ENCODE data around the gene NRF1. TPM values are rescaled to one million over a fixed set of nuclear protein-coding genes. Genes with fewer than 3 reads are reported as not detected.

Gene NRF1
- total and polyA plus RNA-seq, 2 of the 8 experiments (the other 6 are each of a cell fraction or from before 2014, with no cell fraction given): 18.2 to 21.4 TPM

DNA sequence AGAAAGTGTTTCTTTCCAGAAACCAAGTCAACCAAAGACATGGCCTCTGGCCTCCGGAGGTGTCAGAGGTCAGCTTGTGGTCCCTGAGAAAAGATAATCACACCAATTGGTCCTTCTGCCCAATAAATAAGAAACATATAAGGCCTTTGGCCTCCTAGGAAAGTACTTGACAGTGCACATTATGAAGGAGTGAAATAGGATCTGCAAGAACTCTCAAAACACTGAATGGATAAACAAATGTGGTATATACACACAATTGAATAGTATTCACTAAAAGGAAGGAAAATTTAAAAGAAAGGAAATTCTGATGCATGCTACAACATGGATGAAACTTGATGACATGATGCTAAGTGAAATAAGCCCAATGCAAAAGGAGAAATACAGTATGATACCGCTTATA lies 35.4 kb upstream of the NRF1 start (continued):
- TF ChIP-seq, protein P1, sequence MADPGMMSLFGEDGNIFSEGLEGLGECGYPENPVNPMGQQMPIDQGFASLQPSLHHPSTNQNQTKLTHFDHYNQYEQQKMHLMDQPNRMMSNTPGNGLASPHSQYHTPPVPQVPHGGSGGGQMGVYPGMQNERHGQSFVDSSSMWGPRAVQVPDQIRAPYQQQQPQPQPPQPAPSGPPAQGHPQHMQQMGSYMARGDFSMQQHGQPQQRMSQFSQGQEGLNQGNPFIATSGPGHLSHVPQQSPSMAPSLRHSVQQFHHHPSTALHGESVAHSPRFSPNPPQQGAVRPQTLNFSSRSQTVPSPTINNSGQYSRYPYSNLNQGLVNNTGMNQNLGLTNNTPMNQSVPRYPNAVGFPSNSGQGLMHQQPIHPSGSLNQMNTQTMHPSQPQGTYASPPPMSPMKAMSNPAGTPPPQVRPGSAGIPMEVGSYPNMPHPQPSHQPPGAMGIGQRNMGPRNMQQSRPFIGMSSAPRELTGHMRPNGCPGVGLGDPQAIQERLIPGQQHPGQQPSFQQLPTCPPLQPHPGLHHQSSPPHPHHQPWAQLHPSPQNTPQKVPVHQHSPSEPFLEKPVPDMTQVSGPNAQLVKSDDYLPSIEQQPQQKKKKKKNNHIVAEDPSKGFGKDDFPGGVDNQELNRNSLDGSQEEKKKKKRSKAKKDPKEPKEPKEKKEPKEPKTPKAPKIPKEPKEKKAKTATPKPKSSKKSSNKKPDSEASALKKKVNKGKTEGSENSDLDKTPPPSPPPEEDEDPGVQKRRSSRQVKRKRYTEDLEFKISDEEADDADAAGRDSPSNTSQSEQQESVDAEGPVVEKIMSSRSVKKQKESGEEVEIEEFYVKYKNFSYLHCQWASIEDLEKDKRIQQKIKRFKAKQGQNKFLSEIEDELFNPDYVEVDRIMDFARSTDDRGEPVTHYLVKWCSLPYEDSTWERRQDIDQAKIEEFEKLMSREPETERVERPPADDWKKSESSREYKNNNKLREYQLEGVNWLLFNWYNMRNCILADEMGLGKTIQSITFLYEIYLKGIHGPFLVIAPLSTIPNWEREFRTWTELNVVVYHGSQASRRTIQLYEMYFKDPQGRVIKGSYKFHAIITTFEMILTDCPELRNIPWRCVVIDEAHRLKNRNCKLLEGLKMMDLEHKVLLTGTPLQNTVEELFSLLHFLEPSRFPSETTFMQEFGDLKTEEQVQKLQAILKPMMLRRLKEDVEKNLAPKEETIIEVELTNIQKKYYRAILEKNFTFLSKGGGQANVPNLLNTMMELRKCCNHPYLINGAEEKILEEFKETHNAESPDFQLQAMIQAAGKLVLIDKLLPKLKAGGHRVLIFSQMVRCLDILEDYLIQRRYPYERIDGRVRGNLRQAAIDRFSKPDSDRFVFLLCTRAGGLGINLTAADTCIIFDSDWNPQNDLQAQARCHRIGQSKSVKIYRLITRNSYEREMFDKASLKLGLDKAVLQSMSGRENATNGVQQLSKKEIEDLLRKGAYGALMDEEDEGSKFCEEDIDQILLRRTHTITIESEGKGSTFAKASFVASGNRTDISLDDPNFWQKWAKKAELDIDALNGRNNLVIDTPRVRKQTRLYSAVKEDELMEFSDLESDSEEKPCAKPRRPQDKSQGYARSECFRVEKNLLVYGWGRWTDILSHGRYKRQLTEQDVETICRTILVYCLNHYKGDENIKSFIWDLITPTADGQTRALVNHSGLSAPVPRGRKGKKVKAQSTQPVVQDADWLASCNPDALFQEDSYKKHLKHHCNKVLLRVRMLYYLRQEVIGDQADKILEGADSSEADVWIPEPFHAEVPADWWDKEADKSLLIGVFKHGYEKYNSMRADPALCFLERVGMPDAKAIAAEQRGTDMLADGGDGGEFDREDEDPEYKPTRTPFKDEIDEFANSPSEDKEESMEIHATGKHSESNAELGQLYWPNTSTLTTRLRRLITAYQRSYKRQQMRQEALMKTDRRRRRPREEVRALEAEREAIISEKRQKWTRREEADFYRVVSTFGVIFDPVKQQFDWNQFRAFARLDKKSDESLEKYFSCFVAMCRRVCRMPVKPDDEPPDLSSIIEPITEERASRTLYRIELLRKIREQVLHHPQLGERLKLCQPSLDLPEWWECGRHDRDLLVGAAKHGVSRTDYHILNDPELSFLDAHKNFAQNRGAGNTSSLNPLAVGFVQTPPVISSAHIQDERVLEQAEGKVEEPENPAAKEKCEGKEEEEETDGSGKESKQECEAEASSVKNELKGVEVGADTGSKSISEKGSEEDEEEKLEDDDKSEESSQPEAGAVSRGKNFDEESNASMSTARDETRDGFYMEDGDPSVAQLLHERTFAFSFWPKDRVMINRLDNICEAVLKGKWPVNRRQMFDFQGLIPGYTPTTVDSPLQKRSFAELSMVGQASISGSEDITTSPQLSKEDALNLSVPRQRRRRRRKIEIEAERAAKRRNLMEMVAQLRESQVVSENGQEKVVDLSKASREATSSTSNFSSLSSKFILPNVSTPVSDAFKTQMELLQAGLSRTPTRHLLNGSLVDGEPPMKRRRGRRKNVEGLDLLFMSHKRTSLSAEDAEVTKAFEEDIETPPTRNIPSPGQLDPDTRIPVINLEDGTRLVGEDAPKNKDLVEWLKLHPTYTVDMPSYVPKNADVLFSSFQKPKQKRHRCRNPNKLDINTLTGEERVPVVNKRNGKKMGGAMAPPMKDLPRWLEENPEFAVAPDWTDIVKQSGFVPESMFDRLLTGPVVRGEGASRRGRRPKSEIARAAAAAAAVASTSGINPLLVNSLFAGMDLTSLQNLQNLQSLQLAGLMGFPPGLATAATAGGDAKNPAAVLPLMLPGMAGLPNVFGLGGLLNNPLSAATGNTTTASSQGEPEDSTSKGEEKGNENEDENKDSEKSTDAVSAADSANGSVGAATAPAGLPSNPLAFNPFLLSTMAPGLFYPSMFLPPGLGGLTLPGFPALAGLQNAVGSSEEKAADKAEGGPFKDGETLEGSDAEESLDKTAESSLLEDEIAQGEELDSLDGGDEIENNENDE (IDR thresholded peaks at IDR 0.05; ENCODE audit: insufficient replicate concordance, low read length): no peak
- TF ChIP-seq KDM5A (IDR thresholded peaks at IDR 0.05; ENCODE audit: low read length) (no peak), CHD1 (IDR thresholded peaks at IDR 0.05; ENCODE audit: low read depth, low read length) (no peak), USF2 (IDR thresholded peaks at IDR 0.05; ENCODE audit: low read length) (no peak), EP300 (IDR thresholded peaks at IDR 0.05; ENCODE audit: borderline replicate concordance in 1 of 2, low read depth in 2 of 2, low read length in 2 of 2) (no peak), POLR2A (IDR thresholded peaks at IDR 0.05; ENCODE audit: control extremely low read depth in 1 of 2, low read depth in 2 of 2, low read length in 2 of 2) (no peak), CTBP2 (IDR thresholded peaks at IDR 0.05; ENCODE audit: borderline replicate concordance, insufficient read depth, insufficient read length, low read length) (no peak), CREB1 (IDR thresholded peaks at IDR 0.05) (no peak)
